SH-SY5Y (cell line): Measurements from ENCODE around the gene MATCAP1.

Experiments used
- GATA2 ChIP-seq: IDR thresholded peaks from 2 replicates; pipeline ENCODE4 v1.6.1; 2011; ENCODE audit warnings: mild to moderate bottlenecking, low read depth, low read length
- GATA3 ChIP-seq: IDR thresholded peaks from 2 replicates; pipeline ENCODE4 v1.6.1; 2011; ENCODE audit warnings: low read depth, mild to moderate bottlenecking, low read length, moderate library complexity

DNA sequence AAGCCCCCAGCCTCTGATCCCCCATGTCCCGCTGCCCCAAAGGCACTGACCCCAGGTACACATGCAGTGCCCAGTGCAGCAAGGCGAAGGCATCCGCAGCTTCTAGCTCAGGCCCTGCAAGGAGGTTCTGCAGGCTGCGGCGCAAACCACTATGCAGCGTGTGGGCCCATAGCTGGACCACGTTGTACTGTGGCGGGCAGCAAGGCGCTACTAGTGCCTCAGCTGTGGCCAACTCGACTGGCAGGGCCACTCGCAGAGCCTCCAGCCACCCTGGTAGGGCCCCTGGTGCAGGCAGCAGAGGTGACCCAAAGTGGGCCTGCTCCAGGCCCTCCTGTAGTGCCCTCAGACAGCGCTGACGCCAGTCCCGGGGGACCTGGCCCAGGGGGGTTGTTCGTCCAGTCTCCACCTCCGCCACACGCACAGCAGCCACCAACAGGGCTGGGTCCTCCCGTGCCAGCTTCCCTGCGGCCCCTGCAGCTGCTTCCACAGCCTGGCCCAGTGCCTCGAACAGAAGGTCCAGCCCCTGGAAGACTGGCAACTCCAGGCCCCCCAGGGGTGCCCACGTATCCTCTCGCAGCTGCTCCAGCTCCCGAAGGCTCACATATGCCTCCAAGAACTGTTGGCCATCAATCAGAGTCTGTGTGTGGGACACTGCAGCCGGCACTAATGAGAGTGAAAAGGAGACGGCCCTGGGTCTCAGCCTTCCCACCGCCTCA is 3.6 kb upstream of the MATCAP1 start:
- TF ChIP-seq GATA2 (no peak), GATA3 (no peak)
